Stimulated activated CD4-positive, alpha-beta T cell treated with anti-CD3 and anti-CD28 coated beads, TNF-alpha, amount 100 ng/mL, for 1 hour (primary cell): ENCODE results near the gene DPF3.

Source experiments
- DNase-seq, 3 donors: peaks; one replicate each; pipeline ENCODE4 v3.0.0-alpha.2; 2020; ENCODE audit warnings: low read depth in 3 of 3, low spot score in 1 of 3

DPF3 gene

DNA sequence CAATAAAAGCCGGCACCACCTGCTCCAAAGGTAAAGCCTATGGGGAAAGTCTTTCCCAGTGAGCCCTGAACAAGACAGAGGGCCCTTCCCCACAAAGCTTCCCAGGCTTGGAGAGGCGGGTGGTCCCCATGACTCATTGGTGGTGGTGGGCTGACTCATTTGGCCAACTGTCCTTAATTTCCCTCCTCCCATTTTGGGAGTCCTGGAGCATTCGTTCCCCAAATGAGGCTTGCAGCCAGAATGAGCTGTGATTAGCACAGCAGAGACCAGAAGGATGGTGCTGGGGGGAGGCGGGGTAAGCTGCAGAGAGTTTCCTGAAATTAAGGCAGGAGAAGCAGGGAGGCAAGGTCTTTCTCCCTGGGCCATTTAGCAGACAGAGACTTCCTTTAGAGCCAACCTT lies 241.7 kb downstream of the DPF3 start:
- DNase-seq, result no peak

DNA sequence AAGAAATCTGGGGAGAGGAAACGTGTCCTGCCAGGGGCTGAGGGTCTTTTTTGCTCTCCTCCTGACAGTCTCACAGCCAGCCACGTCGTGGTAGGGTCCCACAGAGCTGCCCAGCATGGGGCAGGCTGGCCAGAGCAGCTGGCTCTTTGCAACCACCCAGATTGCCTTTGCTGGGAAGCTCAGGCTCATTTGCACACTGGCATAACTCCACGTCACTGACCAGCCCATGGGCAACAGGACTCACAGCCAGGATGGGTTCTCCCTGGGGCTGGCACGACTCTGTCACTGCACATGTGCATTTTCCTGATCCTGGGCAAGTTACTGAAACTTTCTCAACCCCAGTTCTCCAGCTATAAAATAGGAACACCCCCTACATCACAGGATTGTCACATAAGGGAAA lies 242.2 kb downstream of the DPF3 start:
- no peak for DNase-seq

DNA sequence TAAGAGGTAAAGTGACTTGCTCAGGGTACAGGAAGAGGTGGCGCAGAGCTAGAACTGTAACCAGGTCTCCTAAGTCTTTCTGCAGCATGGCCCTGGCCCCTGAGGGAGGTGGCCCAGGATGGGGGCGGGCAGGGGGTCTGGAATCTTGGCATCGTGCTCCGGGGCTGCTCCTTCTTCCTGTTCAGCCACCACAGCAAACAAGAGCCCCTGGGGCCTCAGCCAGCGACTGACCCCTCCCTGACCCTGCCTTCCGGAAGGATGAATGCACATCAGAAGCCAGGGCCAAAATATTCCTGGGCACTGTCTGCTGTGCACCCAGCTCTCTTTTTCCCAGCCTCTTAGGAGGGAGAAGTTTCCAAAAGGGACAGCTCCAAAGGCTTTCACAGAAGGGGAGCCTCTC lies 242.8 kb downstream of the DPF3 start:
- DNase-seq, result no peak

- no peak for DNase-seq
Observed at GRCh38 chr14:72649603-72650227, 244.2 kb downstream of the DPF3 start.

- DNase-seq, result no peak
Observed at GRCh38 chr14:72647782-72648181, 246.1 kb downstream of the DPF3 start.

GRCh38 chr14:72646861-72647528 lies 246.9 kb downstream of the DPF3 start:
- DNase-seq, result no peak

GRCh38 chr14:72645706-72646105 lies 248.2 kb downstream of the DPF3 start:
- no peak for DNase-seq

- DNase-seq, result no peak
Observed at GRCh38 chr14:72644758-72645489, 249.0 kb downstream of the DPF3 start.

DNA sequence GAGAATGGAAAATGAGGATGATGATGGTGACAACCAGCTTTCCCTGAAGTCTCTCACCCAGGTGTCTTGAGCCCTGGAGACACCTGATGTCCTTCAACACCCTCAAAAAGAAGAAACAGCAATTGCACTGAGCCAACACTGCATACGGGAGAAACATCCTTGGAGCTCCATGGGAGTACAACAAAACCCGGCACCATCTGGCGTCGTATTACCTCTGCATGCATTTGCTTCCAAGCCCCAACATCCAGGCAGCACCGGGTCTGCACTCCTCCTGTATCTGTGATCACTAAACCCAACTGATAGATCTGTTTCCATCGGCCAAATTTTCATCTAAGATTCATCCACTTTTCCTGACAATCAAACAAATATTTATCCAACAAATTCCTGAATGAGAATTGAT lies 249.9 kb downstream of the DPF3 start:
- no peak for DNase-seq

GRCh38 chr14:72643317-72643801 lies 250.5 kb downstream of the DPF3 start:
- no peak for DNase-seq

- DNase-seq, result no peak
Observed at GRCh38 chr14:72640911-72641485, 252.9 kb downstream of the DPF3 start.

DNA sequence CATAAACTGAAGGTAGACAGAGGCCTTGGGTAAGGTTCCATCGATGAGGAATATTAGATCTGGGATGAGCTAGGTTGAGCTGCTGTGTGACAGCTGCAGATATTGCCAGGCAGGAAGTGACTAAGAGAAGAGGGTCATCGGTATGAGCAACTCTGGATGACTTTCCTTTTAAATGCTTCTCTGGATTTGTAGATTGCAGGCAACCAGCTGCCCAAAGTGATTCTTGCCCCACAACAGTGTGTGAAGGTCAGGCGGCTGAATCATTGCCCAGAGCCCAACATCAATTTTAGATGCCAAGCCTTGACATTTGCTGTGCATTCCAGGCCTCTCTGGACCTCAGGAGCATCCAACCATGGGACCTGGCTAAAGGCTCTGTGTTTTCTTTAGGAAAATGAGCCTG lies 255.9 kb downstream of the DPF3 start:
- no peak for DNase-seq

GRCh38 chr14:72636871-72637270 lies 257.0 kb downstream of the DPF3 start:
- DNase-seq, result no peak

DNA sequence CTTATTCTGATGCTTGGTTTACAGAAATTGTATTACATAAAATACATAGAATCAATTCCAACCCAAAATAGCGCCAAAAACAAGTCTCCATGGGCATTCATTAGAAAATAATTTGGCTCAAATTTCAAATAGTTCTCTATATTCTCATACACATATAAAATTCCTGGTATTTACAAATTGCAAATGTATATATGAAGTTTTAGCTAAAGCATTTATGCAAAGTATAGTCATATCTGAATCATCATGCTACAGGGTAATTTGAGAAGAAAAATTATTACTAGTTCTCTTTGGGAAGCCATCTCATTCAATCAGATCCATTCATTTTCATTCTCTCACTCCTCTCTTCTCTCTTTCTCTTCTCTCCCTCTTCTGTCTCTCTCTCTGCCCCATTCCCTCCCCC lies 257.8 kb downstream of the DPF3 start:
- DNase-seq, result no peak

DNA sequence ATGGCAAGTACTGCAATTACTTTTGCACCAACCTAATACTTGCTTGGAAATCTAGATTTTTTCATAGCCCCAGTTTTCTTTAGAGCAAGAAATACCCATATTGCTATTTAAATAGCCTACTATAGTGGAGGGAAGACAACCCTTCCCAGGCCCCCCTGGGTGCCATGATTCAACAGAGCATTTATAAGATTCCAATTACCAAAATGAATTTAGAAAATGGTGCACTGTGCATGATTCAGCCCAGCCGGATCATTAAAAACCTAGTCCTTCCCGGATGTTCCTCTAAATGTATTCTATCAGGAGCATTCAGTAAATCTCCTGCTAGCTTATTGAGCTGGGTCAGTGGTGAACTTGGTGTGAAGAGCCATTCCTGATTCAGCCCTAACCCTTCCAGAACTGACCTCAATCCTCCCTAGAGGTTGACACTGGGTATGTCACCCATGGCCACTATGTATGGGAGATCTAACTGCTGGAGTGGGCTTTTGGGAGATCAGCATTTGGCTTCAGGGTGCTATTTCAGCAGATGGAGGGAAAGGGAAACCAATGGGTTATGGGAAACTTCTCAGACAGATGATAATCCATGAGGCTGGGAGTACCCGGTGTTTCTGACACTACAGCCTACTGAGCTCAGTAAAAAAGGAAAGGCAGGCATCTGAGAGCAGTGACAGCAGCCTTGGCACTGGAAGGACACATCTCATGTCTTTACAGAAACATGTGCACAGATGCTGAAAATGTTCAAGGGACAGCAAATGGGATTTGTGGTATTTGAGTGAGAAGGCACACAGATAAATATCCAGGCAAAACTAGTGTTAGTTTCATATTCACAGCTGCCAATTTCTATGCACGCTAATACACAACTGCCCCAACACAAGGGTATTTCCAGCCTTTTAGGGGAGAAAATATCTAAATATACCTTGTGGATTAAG lies 258.9 kb downstream of the DPF3 start:
- DNase-seq, result no peak

GRCh38 chr14:72633551-72633950 lies 260.4 kb downstream of the DPF3 start:
- no peak for DNase-seq

DNA sequence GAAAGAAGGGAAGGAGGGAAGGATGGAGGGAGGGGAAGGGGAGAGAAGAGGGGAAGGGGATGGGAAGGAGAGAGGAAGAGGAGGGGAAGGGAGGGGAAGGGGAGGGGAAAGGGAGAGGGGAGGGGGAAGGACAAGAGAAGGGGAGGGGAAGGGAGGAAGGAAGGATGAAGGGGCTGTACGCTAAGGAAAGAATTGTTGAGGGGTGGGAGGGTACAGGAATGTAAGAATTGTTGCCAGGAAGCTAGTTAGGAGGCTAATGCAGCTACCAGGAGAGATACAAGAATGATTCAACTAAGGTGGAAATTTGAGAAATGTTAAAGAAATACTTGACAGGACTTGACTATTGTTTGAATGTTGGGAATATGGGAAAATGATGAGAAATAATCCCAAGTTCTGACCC lies 261.2 kb downstream of the DPF3 start:
- no peak for DNase-seq

DNA sequence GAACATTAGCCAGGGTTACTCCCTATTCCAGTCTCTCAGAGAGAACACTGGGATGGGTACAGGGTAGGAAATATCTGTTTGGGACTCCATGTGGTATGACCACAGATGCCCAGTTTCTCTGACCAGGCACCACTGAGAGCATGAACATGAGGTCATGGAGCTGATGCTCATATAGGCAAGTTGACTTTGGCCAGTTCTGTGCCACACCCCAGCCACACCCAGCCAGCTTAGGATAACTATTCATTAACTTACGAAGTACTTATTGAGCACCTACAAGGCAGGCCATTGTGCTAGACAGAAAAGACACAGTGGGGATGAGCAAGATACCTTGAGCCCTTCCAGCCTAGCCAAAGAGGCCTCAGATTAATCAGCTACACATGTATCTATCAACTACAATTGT lies 262.5 kb downstream of the DPF3 start:
- no peak for DNase-seq

- no peak for DNase-seq
Observed at GRCh38 chr14:72630374-72630773, 263.5 kb downstream of the DPF3 start.

DNA sequence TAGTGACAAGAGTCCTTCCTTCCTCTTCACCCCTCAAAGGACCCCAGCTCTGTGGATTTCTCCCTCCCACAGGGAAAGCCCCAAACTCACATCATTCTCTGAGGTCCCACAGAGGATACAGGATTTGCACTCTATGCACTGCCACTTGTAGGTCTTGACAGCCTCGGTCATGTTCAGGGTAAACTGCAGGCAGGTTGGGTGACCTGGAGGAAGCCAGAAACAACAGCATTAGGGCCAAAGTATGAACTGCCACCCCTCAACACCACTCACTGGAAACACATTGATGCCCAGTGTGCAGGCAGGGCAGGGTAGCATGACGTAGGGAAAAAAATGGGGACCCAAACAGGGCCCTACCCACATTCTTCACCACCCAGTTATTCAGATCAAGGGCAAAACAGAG lies 264.4 kb downstream of the DPF3 start:
- no peak for DNase-seq

DNA sequence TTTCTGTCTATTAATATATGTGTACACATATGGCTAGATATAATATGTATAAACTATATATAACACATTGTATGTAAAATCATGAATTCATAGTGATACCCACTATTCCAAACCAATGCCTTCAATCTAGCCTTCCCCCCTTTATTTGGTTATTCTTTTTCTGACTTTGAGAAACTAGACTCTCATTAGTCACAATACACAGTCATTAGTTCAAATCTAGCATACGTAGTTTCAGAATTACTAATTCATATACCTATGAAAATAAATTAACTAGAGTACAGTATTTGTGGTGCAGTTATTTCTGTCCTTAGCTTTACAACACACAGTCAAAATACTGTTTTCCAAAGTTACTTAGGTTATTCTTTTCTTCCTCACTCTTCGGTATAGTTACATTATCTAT lies 268.2 kb downstream of the DPF3 start:
- no peak for DNase-seq
